ENCODE results near the gene DNPEP.

GRCh38 chr2:219414857-219415256 is 27.1 kb upstream of the DNPEP start:
- no peak for TF ChIP-seq CTCF (IDR thresholded peaks at IDR 0.05)
- TF ChIP-seq POLR2AphosphoS5 (IDR thresholded peaks at IDR 0.05) = peak in 1 of 2 donors; percentile 42

All from esophagus muscularis mucosa (tissue), 3 donors.